HG03442 (cell line): ENCODE data around the gene THTPA.
"Not testable (repeated sequence)": the region's sequence is repeated elsewhere in the genome, so short reads cannot be mapped to it uniquely, and the experiment has no call there.

Source experiments
- ATAC-seq: cut with Tn5 transposase; IDR thresholded peaks from one replicate; pipeline ENCODE4 v1.9.1; 2021; ENCODE audit warnings: mild to moderate bottlenecking, moderate library complexity; ENCODE audit not compliant: unreplicated experiment

THTPA gene

GRCh38 chr14:23580152-23580926, 24.3 kb downstream of the THTPA start:
- ATAC-seq = no peak

- no peak for ATAC-seq
These were observed 24.8 kb downstream of the THTPA start for GRCh38 chr14:23580948-23581281.

GRCh38 chr14:23582906-23583760, 27.1 kb downstream of the THTPA start:
- ATAC-seq = no peak

GRCh38 chr14:23583761-23584526, 27.9 kb downstream of the THTPA start:
- not testable (repeated sequence) for ATAC-seq

GRCh38 chr14:23584527-23585203, 28.6 kb downstream of the THTPA start:
- ATAC-seq = not testable (repeated sequence)

GRCh38 chr14:23588884-23589598, 33.0 kb downstream of the THTPA start:
- peak; percentile 98 for ATAC-seq

GRCh38 chr14:23589606-23590005, 33.5 kb downstream of the THTPA start:
- ATAC-seq = no peak

GRCh38 chr14:23590198-23590597, 34.1 kb downstream of the THTPA start:
- ATAC-seq = no peak

GRCh38 chr14:23594191-23594590, 38.1 kb downstream of the THTPA start:
- ATAC-seq = not testable (repeated sequence)

GRCh38 chr14:23600322-23600707, 44.2 kb downstream of the THTPA start:
- ATAC-seq = no peak

GRCh38 chr14:23600806-23601205, 44.7 kb downstream of the THTPA start:
- no peak for ATAC-seq

- ATAC-seq = no peak
These were observed 45.4 kb downstream of the THTPA start for GRCh38 chr14:23601424-23601823.

GRCh38 chr14:23601845-23602180, 45.7 kb downstream of the THTPA start:
- ATAC-seq = no peak

GRCh38 chr14:23602181-23603095, 46.4 kb downstream of the THTPA start:
- ATAC-seq = no peak

- ATAC-seq = no peak
These were observed 47.0 kb downstream of the THTPA start for GRCh38 chr14:23603103-23603502.

- no peak for ATAC-seq
These were observed 48.1 kb downstream of the THTPA start for GRCh38 chr14:23604148-23604547.

GRCh38 chr14:23604675-23605170, 48.7 kb downstream of the THTPA start:
- no peak for ATAC-seq

- peak; percentile 86 for ATAC-seq
These were observed 50.0 kb downstream of the THTPA start for GRCh38 chr14:23605931-23606585.

GRCh38 chr14:23608454-23608853, 52.4 kb downstream of the THTPA start:
- no peak for ATAC-seq
